B cell (primary cell): Measurements from ENCODE around the gene ANGPTL8. TPM values are rescaled to one million over a fixed set of nuclear protein-coding genes. Genes with fewer than 3 reads are reported as not detected.

Experiments
- ATAC-seq: fragments of 200-7000 bp; cut with Tn5 transposase; one replicate; pipeline ENCODE4 v1.10.0; 2021; ENCODE audit warnings: low read depth, mild to moderate bottlenecking, moderate number of reproducible peaks, moderate library complexity
- CTCF ChIA-PET: fragments of 350-600 bp; sonication (Branson Sonifier 250); formaldehyde crosslinking; loops from one replicate; lab custom pipeline; 2021; ENCODE audit warnings: antibody characterized with exemption, inconsistent platforms; lab: Charles Lee
- POLR2A ChIA-PET: fragments of 350-600 bp; sonication (Branson Sonifier 250); formaldehyde crosslinking; loops from one replicate; lab custom pipeline; 2021; ENCODE audit warnings: antibody characterized with exemption; lab: Charles Lee
- DNase-seq: peaks from one replicate; pipeline ENCODE4 v3.0.0; 2013
- H2AFZ ChIP-seq: 2 replicates; pipeline ENCODE4 v1.6.1; 2012; ENCODE audit warnings: mild to moderate bottlenecking, low read depth, low read length; ENCODE audit not compliant: insufficient read depth, poor library complexity, severe bottlenecking
- H3K27ac ChIP-seq, 2 donors: 1 replicate in 1 of 2; 2 replicates in 1 of 2; pipeline ENCODE4 v1.5.1; 2012 to 2013; ENCODE audit warnings: low read length in 2 of 2, mild to moderate bottlenecking in 2 of 2, moderate library complexity in 1 of 2
- H3K27me3 ChIP-seq, 4 experiments: fragments of 200-600 bp in 1 of 4; sonication (generic) in 1 of 4; replicated peaks in 1 of 4; 1 replicate in 2 of 4; 2 replicates in 2 of 4; pipeline versions ENCODE4 v1.6.1 to v1.7.0; 2013 to 2016; ENCODE audit warnings: low read length in 3 of 4, mild to moderate bottlenecking in 2 of 4, mixed read lengths in 1 of 4, moderate library complexity in 1 of 4; ENCODE audit not compliant: insufficient read depth in 4 of 4, control insufficient read depth in 3 of 4; ENCODE audit errors: control extremely low read depth in 1 of 4
- H3K36me3 ChIP-seq, 2 experiments: replicated peaks in 1 of 2; 1 replicate in 1 of 2; 2 replicates in 1 of 2; pipeline versions ENCODE4 v1.6.1 to v1.7.1; 2013; ENCODE audit warnings: low read length in 1 of 2; ENCODE audit not compliant: insufficient read depth in 2 of 2, control insufficient read depth in 1 of 2; ENCODE audit errors: control extremely low read depth in 1 of 2, extremely low read depth in 1 of 2
- H3K4me1 ChIP-seq, 2 donors: fragments of 200-600 bp in 1 of 2; sonication (generic) in 1 of 2; 1 replicate in 1 of 2; 2 replicates in 1 of 2; pipeline versions ENCODE4 v1.5.1 to v1.6.1; 2013 to 2017; ENCODE audit warnings: low read length in 2 of 2; ENCODE audit not compliant: control insufficient read depth in 2 of 2, insufficient read depth in 2 of 2
- H3K4me2 ChIP-seq: replicated peaks from 2 replicates; pipeline ENCODE3; 2012; ENCODE audit warnings: mild to moderate bottlenecking, low read depth, low read length; ENCODE audit not compliant: poor library complexity, severe bottlenecking
- H3K4me3 ChIP-seq, 5 experiments: fragments of 200-600 bp in 1 of 5; sonication (generic) in 1 of 5; 1 replicate in 3 of 5; 2 replicates in 2 of 5; pipeline versions ENCODE4 v1.5.1 to v1.7.0; 2011 to 2016; ENCODE audit warnings: low read length in 4 of 5, mild to moderate bottlenecking in 4 of 5, low read depth in 2 of 5, control low read depth in 1 of 5, moderate library complexity in 1 of 5; ENCODE audit not compliant: insufficient read depth in 1 of 5; ENCODE audit errors: control extremely low read depth in 1 of 5, extremely low read depth in 1 of 5
- H3K79me2 ChIP-seq: fragments of 200-600 bp; sonication (generic); one replicate; pipeline ENCODE4 v1.6.0; 2016; ENCODE audit warnings: low read length; ENCODE audit not compliant: control insufficient read depth, insufficient read depth
- H3K9ac ChIP-seq: fragments of 200-600 bp; sonication (generic); 2 replicates; pipeline ENCODE4 v1.6.1; 2017; ENCODE audit warnings: mild to moderate bottlenecking, low read length, moderate library complexity
- H3K9me3 ChIP-seq, 3 donors: one replicate each; pipeline versions ENCODE4 v1.6.1 to v1.7.1; 2013; ENCODE audit warnings: low read length in 2 of 3; ENCODE audit not compliant: control insufficient read depth in 2 of 3, insufficient read depth in 1 of 3; ENCODE audit errors: control extremely low read depth in 1 of 3
- H4K20me1 ChIP-seq: 2 replicates; pipeline ENCODE4 v1.6.0; 2012; ENCODE audit warnings: mild to moderate bottlenecking, low read length; ENCODE audit not compliant: insufficient read depth, control insufficient read depth, poor library complexity, severe bottlenecking
- H3K27ac Mint-ChIP-seq: one replicate; pipeline ENCODE4 v1.8.0; 2021; ENCODE audit warnings: mixed read lengths
- H3K27me3 Mint-ChIP-seq: one replicate; pipeline ENCODE4 v1.8.0; 2021; ENCODE audit warnings: mixed read lengths
- H3K4me1 Mint-ChIP-seq: one replicate; pipeline ENCODE4 v1.8.0; 2021; ENCODE audit warnings: mixed read lengths
- H3K4me3 Mint-ChIP-seq: one replicate; pipeline ENCODE4 v1.8.0; 2021; ENCODE audit warnings: mixed read lengths
- H3K9me3 Mint-ChIP-seq: one replicate; pipeline ENCODE4 v1.8.0; 2022; ENCODE audit warnings: mixed read lengths; ENCODE audit not compliant: insufficient read depth
- EZH2 ChIP-seq: IDR thresholded peaks from 2 replicates; pipeline ENCODE4 v1.6.1; 2012; ENCODE audit warnings: borderline replicate concordance, low read depth, mild to moderate bottlenecking, moderate library complexity, low read length; ENCODE audit not compliant: insufficient read depth, poor library complexity, severe bottlenecking
- WGBS: methylation state at CpG from one replicate; pipeline ENCODE4 v1.1.5; 2013; ENCODE audit warnings: missing lambda C conversion rate; ENCODE audit not compliant: insufficient coverage; 5-methylcytosine and 5-hydroxymethylcytosine counted together
- intact Hi-C: fragments of 100-400 bp; cut with micrococcal nuclease; formaldehyde crosslinking; loops from one replicate; pipeline ENCODE4 v1.10.0; 2022
- polyA plus RNA-seq: library from polyadenylated mRNA; depleted of rRNA; stranded (reverse); fragments of >200 nt; gene quantifications from 2 replicates; pipeline ENCODE4 v1.2.3, GENCODE V29; 2012
- total RNA-seq, 2 donors: library from RNA; stranded (reverse); fragments of 120-200 nt in 1 of 2; gene quantifications; 1 replicate in 1 of 2; 2 replicates in 1 of 2; pipeline versions ENCODE4 v1.2.3 to v1.2.4, GENCODE V29; 2013 to 2022
- TF ChIP-seq, protein P1 (sequence below): fragments of 200-600 bp; IDR thresholded peaks from one replicate; pipeline ENCODE4 v1.8.0; 2022; ENCODE audit warnings: antibody characterized with exemption, mild to moderate bottlenecking

The ANGPTL8 gene
- total and polyA plus RNA-seq, 2 donors (not counting 1 experiment from before 2014, with no cell fraction given) = not detected

- Histone ChIP-seq H3K36me3 (no peaks in the 10 kb centered on the region), H4K20me1 (no peaks in the 10 kb centered on the region), H3K79me2 (no peaks in the 10 kb centered on the region), H3K4me1 (no peaks in the 10 kb centered on the region), H2AFZ (no peak overlapping the region), H3K4me2 (no peak overlapping the region), H3K9ac (no peak overlapping the region), H3K27ac (no peak overlapping the region), H3K9me3 (peaks cover 0 to 6% (median 0%) of the 10 kb centered on the region in 3 donors), H3K4me3 (no peak overlapping the region), H3K27me3 (no peaks in the 10 kb centered on the region)
- Mint-ChIP-seq H3K4me1 (no peaks in the 10 kb centered on the region), H3K4me3 (no peak overlapping the region), H3K27me3 (no peaks in the 10 kb centered on the region), H3K27ac (no peak overlapping the region), H3K9me3 (no peaks in the 10 kb centered on the region)
- no peak for ATAC-seq
- CTCF ChIA-PET = no interaction called here
- 95% methylated on average over 12 of the region's 19 CpGs for WGBS
- POLR2A ChIA-PET = no interaction called here
- intact Hi-C loops = no loop called here
- DNase-seq = no peak
- no peak for TF ChIP-seq EZH2
- TF ChIP-seq, protein P1, sequence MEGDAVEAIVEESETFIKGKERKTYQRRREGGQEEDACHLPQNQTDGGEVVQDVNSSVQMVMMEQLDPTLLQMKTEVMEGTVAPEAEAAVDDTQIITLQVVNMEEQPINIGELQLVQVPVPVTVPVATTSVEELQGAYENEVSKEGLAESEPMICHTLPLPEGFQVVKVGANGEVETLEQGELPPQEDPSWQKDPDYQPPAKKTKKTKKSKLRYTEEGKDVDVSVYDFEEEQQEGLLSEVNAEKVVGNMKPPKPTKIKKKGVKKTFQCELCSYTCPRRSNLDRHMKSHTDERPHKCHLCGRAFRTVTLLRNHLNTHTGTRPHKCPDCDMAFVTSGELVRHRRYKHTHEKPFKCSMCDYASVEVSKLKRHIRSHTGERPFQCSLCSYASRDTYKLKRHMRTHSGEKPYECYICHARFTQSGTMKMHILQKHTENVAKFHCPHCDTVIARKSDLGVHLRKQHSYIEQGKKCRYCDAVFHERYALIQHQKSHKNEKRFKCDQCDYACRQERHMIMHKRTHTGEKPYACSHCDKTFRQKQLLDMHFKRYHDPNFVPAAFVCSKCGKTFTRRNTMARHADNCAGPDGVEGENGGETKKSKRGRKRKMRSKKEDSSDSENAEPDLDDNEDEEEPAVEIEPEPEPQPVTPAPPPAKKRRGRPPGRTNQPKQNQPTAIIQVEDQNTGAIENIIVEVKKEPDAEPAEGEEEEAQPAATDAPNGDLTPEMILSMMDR = no peak
These were observed 13.4 kb downstream of the ANGPTL8 start for GRCh38 chr19:11252665-11253355.

GRCh38 chr19:11254666-11255065, 15.2 kb downstream of the ANGPTL8 start:
- no peaks in the 10 kb centered on the region for H4K20me1 ChIP-seq
- no peaks in the 10 kb centered on the region for H3K79me2 ChIP-seq
- no peak overlapping the region for H3K4me2 ChIP-seq
- Mint-ChIP-seq H3K4me1 (no peaks in the 10 kb centered on the region), H3K27ac (no peak overlapping the region), H3K27me3 (no peaks in the 10 kb centered on the region), H3K9me3 (no peaks in the 10 kb centered on the region), H3K4me3 (no peak overlapping the region)
- DNase-seq (no peak), ATAC-seq (no peak)
- H3K4me3 ChIP-seq = no peak overlapping the region
- H3K27me3 ChIP-seq = no peaks in the 10 kb centered on the region
- WGBS = 78% methylated on average over 5 of the region's 5 CpGs
- no peaks in the 10 kb centered on the region for H3K4me1 ChIP-seq
- no peak overlapping the region for H3K27ac ChIP-seq
- intact Hi-C loops = no loop called here
- CTCF ChIA-PET = no interaction called here
- peaks cover 0 to 6% (median 0%) of the 10 kb centered on the region in 3 donors for H3K9me3 ChIP-seq
- H3K36me3 ChIP-seq = no peaks in the 10 kb centered on the region
- TF ChIP-seq, protein P1 = no peak
- no peak for TF ChIP-seq EZH2
- H3K9ac ChIP-seq = no peak overlapping the region
- POLR2A ChIA-PET = no interaction called here
- H2AFZ ChIP-seq = no peak overlapping the region
